NOMO-1 (cell line): Measurements from ENCODE around the gene ITPA.

ENCODE experiments used
- DNase-seq, 2 experiments: peaks; one replicate each; lab custom pipeline; 2025; ENCODE audit not compliant: unreplicated experiment in 2 of 2; lab: John Stamatoyannopoulos, UW

ITPA gene

DNA sequence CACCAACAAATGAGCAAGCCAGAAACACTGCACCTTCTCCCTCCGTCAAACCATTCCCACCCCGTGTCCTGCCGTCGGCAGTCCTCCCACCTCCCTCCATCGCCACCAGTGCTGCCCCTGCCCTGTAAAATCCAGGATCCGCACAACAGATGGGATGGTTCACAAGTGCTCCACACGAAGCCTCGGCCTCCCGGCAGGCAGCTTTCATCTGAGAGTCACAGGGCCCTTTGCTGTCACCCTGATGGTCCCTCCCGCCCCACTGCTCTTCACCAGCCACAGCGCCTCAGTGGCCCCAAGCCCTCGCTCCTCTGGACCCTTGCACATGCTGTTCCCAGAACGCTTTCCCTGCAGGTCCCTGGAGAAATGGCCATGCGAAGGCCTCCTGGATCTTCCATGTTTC, 17.6 kb downstream of the ITPA start:
- no peak for DNase-seq

GRCh38 chr20:3227506-3227905, 18.2 kb downstream of the ITPA start:
- DNase-seq = no peak

GRCh38 chr20:3227936-3228749, 18.8 kb downstream of the ITPA start:
- no peak for DNase-seq

DNA sequence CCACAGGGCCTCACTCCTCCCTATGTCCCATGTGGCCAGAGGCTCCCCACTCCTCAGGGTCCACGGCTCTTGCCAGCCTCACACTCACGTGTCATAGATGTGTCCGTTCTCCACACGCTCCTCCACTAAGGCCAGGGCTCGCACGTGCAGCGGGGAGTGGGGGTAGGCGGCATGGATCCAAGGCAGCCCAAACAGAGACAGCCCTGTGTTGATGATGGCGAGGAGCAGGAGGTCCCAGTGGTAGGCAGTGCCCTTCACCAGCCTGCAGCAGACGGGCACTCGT, 19.4 kb downstream of the ITPA start:
- DNase-seq = no peak

GRCh38 chr20:3229158-3229557, 19.9 kb downstream of the ITPA start:
- DNase-seq = no peak

DNA sequence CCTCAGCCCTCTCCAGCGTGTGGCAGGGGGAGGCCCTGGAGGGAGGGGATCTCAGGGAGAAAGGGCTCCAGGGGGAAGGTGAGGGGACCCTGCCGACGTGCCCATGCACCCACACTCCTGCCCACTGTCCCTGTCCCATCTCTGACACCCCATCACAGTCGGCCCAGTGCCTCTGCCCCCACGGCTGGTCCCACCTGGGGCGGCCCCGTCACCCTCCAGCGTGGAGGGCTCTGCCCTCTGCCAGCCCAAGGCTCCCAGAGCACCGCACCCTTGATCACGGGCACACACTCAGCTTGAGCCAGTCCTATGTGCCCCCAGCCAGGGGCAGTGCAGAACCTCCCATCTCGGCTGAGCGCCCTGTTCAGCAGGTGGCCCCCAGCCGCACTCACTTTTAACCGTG, 20.5 kb downstream of the ITPA start:
- no peak for DNase-seq

DNA sequence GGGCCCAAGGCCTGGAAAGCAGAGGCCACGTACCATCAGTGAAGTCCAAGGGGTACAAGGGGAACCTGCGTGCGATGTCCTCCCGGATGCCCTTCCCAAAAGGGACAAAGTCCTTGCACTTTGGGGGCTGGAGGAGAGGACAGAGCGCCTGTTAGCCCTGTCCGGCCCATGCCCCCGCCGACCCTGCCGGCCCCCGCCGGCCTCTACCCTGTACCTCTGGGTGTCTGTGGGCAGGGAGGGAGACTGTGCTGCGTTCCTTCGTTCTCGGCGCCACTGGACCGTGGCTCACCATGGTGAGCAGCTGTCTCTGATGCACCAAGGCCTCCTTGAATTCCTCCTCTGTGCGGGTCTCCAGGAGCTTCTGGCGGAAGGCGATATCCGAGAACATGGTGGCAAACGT, 21.8 kb downstream of the ITPA start:
- DNase-seq = no peak

- DNase-seq = no peak
Measured at GRCh38 chr20:3231889-3232588, 22.7 kb downstream of the ITPA start.

DNA sequence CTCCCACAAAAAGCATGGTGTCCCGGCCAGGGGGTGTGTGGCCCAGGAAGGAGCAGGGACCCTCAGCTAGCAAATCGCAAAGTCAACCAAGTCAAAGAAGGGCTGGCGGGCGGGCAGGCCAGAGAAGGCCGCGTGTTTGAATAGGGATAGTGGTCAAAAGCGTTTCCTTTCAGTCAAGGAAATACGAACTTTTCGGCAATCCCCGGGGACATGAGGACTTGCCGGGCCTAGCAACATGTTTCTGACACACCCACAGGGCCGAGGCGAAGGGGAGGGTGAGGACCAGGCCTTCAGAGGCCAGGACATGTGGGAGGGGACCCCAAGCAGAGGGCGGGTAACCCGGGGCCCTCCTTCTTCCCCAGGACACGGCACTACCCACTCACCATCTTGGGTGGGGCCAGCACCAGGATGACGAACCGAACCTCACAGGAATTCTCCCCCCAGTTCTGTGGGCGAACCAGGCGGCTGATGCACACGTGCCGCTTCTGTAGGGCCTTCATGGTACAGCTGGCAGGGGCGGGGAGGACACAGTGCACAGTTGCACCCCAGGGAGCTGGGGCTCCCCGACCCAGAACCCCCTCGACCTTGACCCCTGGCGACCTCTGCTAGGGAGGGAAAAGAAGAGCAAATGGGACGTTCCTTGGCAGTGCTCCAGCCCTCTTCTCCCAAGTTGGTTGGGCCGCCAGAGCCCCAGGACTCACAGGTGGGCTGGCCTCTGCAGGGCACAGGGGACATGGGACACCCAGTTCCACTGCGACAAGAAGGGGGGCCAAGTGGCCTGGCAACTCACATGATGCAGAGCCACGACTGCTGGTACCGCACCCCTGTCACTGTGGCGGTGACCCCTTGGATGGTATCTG, 24.1 kb downstream of the ITPA start:
- no peak for DNase-seq

DNA sequence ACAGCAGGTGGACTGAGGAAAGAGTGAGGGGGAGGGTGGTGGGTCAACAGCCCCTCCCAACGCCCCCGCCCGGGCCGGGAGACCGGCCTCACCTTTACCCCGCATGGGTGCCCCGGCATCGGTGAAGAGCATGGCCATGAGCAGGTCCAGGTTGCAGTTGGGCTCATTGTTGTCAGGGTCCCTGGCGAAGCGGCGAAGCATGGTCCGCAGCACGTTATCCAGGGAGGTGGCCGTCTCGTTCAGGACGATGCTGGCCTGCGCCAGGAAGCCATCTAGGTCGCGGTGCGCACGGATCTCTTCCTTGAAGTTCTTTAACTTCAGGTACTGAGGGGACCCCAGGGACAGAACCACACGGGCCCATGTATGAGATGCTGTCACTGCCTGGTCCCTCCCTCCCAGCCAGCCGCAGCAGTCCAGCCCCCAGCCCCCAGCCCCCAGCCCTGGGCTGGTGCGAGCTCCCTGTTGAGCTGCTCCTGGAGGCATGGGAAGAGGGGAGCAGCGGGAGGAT, 24.7 kb downstream of the ITPA start:
- DNase-seq = no peak

- DNase-seq = no peak
Measured at GRCh38 chr20:3235666-3236324, 26.5 kb downstream of the ITPA start.

- DNase-seq = no peak
Measured at GRCh38 chr20:3237011-3237957, 28.0 kb downstream of the ITPA start.

DNA sequence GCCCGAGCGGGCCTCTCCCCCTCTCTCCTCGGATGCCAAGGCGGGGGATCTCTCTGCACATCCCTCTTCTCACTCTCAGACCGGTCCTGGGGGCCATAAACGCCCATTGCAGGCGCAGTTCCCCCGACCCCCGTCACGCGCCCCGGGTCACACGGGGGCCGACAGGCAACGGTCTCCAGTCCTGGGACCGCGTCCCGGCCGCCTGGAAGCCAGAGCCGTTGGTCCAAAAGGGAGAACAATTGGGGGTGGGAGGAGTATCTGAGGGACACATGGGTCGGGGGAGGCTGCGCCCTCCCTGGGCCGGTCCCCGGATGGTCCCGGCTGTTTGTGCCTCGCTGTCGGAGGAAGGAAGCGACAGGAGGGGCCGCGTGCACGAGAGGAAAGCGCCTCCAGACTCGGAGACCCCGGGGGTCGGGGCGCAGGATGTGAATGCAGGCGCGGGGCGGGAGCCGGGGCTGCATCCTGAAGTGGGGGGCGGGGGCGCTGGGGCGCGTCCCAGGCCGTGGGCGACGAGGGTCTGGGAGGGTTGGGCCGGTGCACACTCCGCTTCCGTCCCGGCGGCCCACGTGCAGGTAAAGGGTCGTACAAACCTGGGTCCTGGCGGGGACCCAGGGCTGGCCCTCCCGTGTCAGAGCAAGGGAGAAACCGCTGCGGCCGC, 28.8 kb downstream of the ITPA start:
- DNase-seq = no peak

DNA sequence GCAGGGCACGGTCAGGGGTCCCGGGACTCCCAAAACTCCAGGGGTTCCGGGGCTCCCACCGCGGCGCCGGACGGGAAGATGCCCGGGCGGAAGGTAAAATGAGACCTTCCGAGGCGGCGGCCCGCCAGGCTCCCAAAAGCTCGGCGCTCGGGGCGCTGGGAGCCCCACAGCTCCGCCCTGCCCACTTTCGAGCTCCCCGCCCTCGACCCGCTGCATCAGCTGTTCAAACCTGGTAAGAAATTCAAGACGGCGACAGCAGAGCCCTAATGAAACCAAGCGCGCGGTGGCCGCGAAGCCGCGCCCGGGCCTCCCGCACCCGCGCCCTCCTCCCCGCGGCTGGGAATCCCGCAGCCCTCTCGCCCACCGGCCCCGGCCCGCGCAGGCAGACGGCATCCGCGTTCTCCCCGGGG, 29.3 kb downstream of the ITPA start:
- peak; percentile 26 to 30 for DNase-seq

GRCh38 chr20:3239026-3239866, 29.9 kb downstream of the ITPA start, which contains the start of gene SLC4A11:
Gene SLC4A11 (minus strand): TSS chr20:3239190. CDS start chr20:3239137, 53 bp downstream.
- peak; percentile 59 to 67 for DNase-seq

DNA sequence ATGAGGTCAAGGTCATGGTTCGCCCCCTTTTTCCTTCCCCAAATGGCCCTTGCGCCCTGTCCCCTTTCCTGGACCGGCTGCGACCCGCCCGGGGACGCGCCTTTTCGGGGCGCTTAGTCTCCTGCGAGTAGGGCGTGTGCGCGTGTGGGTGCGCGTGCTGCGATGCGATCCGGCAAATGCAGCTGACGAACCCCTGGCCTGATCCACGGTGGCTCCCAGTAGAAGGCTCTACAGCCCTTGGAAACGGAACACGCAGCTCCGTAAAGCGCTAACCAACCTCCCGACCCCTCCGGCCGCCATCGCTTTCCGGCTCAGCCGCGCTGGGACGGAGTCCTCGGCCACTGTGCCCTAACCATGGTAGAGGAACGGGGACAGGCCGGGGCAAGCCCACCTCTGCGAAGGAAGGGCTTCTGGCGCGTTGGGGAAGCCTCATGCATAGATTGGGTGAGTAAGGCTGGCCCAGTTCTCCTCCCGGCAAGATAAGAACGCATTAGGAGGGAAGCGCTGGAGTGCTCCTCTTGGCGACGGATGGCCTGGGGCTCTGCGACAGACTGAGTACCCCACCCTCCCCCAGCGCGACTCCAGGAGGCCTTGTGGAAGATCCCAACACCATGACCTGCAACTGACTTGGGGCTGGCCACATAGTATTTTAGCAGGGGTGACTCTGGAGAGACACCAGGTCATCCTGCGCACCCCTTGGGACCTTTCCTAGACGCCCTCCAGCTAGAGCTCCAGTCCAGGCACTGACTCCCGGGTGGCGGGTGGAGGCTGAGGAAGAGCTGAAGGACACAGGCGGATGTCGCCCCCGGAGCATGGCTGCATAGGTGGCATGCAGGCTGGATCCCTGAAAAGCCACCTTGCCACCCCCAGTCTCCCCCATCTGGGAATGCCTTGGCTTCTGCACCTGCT, 30.8 kb downstream of the ITPA start:
- DNase-seq = no peak

GRCh38 chr20:3240776-3241363, 31.6 kb downstream of the ITPA start:
- DNase-seq = no peak
